Measurements from ENCODE around the gene ST6GALNAC4.

DNA sequence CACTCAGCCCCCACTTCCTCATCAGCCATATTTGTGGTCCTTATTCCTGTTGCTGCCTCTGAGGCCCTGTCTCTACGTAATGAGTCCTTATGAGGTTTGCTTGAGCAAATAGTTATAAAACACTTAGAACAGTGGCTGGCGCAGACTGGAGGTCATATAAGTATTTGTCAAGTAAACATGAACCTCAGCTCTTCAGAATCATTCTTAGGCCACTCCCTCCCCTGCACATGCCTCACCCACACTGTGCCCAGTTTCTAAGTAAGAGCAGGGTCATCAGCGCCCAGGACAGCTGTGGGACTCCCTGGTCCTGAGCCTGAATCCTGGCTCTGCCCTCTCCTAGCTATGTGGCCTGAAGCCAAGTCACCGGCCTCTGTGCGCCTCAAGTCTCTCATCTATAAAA is 4.0 kb downstream of the ST6GALNAC4 start:
- TF ChIP-seq, protein P1, sequence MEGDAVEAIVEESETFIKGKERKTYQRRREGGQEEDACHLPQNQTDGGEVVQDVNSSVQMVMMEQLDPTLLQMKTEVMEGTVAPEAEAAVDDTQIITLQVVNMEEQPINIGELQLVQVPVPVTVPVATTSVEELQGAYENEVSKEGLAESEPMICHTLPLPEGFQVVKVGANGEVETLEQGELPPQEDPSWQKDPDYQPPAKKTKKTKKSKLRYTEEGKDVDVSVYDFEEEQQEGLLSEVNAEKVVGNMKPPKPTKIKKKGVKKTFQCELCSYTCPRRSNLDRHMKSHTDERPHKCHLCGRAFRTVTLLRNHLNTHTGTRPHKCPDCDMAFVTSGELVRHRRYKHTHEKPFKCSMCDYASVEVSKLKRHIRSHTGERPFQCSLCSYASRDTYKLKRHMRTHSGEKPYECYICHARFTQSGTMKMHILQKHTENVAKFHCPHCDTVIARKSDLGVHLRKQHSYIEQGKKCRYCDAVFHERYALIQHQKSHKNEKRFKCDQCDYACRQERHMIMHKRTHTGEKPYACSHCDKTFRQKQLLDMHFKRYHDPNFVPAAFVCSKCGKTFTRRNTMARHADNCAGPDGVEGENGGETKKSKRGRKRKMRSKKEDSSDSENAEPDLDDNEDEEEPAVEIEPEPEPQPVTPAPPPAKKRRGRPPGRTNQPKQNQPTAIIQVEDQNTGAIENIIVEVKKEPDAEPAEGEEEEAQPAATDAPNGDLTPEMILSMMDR (IDR thresholded peaks at IDR 0.05): no peak
- no peak for TF ChIP-seq POLR2A (IDR thresholded peaks at IDR 0.05)

All from lower leg skin (tissue), 3 donors.